SW 1271 (cell line): ENCODE results near the gene PUS3.
"Not testable (repeated sequence)": the region's sequence is repeated elsewhere in the genome, so short reads cannot be mapped to it uniquely, and the experiment has no call there.

Source experiments
- DNase-seq, 2 experiments: peaks; one replicate each; lab custom pipeline; 2025; lab: John Stamatoyannopoulos, UW

The PUS3 gene

GRCh38 chr11:125865354-125865753 lies 37.7 kb downstream of the PUS3 start:
- not testable (repeated sequence) for DNase-seq

GRCh38 chr11:125862786-125863185 lies 40.2 kb downstream of the PUS3 start:
- not testable (repeated sequence) for DNase-seq

- not testable (repeated sequence) for DNase-seq
Measured at GRCh38 chr11:125857670-125858069, 45.3 kb downstream of the PUS3 start.

- no peak for DNase-seq
Measured at GRCh38 chr11:125846188-125846587, 56.8 kb downstream of the PUS3 start.
